HG03520 (cell line): Measurements from ENCODE around the gene KAZN.

Source experiments
- ATAC-seq: cut with Tn5 transposase; IDR thresholded peaks from one replicate; pipeline ENCODE4 v1.9.1; 2021; ENCODE audit warnings: mild to moderate bottlenecking, moderate library complexity; ENCODE audit not compliant: unreplicated experiment

Gene KAZN

DNA sequence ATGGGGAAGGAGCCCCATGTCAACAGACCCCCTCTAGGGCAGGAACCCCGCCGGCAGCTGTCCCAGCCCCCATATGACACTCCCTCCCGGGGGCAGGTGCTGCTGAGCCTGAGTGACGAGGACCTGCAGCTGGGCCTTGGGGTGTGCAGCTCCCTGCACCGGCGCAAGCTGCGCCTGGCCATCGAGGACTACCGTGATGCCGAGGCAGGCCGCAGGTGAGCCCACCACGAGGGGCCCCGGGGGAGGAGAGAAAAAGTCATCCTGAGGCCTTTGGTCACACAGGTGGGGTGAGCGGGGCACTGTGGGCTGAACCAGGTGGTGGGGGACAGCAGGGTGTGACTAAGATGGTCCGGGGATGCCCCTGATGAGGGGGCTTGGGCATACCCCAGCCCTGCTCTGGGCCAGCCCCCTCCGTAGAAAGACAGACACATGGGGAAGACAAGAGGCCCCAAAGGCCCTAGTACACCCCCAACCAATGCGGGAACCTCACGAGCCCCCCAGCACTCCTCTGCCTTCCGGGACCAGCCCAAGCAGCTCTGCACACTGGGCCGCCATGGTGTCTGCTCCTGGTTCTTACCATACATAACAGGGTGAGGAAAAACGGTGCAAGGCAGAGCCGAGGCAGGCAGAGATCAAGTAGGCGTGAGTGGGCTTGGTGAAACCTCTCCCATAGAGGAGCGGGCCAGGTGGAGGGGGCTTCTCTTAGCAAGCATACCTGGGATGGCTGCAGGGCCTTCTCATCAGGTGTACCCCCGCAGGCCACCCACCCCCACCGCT lies 496.4 kb downstream of the KAZN start:
- ATAC-seq: no peak

DNA sequence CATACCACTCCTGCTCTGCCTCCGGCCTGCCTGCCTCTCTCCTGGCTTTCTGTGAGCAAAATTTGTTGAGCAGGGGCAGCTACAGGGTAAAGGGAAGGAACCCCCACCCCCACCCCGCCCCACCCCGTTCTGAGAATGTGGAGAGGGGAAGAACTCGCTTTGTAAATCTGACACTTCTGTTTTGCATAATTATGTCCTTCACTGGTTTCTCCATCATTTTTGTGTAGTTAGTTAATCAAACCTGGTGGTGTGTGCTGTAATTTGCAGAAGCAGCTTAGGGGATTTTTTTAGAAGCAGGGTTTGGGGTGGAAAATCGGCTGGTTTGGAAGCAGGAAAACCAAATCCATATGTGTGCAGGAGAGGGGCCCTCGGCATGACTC lies 497.0 kb downstream of the KAZN start:
- ATAC-seq: no peak

DNA sequence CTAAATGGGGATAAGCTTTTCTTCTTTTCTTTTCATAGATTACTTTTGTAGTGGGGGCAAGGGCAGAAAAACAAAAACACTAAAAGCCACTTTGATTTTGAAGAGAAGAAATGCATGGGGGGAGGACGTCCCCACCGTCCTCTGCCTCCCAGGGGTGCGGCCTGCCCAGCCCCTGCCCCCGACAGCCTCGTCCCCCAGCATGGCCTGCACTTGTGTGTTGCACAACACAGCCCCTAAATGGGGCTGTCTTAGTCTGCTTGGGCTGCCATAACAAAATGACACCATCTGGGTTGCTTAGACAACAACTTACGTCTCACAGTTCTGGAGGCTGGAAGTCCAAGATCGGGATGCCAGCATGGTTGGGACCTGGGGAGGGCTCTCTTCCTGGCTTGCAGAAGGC lies 497.8 kb downstream of the KAZN start:
- ATAC-seq: no peak

DNA sequence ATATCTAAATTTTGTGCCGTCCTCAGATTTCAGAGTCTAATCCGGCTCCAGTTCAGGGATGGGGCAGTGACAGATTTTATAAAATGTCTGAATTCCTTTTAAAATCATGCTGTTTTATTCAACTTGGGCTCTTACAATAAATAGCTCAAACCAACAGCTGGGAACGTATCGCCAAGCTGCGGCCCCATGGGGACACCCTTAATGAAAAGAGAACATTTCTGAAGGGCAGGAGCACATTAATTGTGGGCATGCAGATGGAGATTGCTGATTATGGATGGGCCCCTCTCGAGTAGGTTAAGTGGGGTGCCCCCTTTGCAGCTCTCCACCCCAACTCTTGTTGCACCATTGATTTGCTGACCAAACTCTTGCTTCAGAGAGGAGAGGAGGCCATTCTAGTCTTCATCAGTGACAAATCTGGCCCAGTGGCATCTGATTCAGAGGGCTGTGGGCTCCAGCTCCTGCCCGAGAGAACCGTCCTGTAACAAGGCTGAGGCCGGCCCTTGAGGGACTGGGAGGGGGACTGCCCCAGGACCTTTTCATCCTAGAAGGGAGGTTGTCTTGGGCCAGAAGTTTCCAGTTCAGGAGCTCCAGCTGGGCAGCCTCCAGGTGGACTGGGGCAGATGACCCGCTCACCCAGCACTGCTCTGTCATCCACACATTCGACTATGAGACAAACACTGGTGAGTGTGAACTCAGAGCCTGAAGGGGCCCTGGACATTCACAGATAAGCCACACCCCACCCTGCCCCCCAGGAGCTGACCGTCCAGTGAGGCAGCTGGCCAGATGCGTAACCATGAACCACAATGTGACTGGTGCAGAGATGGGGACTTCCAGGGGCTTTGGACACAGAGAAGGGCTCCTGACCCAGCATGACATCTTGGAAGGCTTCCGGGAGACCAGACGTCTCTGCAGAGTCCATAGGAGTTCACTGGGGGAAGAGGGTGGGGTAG lies 500.0 kb downstream of the KAZN start:
- ATAC-seq: no peak

DNA sequence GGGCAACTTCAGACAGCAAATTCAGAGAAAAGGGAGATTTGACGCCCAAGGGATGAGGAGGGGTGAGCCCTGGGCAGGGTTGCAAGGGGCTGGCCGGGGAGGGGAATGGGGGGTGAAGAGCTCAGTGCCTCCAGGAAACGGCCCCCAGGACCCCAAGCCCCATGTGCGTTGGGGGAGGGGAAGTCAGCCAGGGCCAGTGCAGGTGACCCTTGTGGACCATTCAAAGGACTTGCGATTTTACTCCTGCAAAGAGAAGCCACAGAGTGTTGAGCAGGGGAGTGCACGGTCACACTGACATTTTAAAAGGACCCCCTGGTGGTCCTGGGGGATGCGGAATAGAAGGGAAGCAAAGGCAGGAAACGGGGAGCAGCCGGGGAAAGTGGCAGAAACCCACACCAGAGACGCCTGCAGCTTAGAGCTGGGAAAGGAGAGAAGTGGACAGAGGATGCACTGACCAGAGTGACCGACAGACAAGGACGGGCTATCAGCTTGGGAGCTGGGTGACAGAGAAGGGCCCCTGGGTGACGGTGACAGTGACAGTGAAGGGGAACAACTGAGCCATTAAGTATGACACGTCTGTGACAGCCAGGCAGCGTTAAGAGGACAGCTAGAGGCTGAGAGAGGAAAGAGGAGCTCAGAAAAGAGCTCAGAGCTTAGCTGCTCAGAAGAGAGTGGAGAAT lies 501.1 kb downstream of the KAZN start:
- ATAC-seq: no peak

DNA sequence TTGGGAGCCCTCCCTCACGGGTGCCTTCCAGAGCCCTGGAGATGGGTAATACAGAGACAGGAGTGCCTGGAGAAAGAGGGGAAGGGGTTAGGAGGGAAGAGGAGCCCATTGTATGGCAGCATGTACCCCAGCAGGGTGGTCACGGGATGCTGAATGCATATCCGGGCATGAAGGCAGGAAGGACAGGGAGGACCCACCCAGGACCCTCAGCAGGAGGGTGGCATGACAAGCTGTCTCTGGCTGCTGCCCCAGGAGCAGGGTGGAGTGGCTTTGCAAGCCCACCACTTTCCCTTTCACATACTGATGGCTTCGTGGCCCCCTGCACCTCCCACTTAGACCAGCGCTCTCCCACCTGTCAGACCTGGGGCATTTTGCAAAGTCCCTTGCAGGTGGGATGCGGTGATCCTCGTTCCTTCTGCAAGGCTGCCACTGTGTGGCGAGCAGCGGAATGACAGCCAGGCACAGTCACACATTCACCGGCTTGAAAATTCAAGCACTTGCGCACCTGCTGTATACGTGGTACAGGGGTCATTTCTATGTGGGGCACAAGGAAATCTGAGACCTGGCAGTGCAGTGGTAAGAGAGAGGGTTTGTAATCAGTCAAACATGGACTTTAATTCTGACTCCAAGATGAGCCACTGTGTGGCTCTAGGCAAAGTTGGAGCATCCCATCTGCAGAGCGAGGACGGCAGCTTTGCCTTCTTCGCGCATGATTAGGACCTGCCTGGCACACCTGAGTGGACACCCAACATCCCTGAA lies 501.8 kb downstream of the KAZN start:
- no peak for ATAC-seq

DNA sequence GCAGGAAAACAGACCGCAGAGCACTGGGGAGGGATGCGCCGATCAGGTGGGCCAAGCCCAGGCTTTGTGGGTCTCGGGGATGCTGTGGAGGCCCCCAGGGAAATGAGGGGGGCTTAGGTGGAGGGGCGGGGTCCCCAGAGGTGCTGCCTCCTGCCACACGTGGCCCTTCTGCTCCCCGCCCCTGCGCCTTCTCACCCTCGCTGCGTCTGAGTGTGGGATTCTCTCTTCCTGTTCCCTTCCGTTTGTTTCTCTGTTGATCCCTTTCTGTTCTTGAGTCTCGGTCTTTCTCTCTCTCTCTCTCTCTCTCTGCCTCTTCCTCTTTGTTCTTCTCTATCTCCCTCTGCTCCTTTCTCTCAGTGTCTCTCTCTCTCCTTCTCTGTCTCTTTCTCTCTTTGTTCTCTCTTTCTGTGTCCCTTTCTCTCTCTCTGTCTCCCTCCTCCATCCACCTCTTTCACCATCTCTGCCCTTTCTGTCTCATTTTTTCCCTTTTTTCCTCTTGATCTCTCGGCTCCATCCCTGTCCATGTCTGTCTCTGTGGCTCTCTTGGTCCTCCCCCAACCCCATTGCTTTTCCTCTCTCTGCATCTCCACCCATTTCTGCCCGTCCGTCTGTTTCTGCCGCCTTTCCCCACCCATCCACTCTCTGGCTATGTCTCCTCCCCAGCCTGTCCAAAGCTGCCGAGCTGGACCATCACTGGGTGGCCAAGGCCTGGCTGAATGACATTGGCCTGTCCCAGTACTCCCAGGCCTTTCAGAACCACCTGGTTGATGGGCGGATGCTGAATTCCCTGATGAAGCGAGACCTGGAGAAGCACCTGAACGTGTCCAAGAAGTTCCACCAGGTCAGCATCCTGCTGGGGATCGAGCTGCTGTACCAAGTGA lies 502.6 kb downstream of the KAZN start:
- ATAC-seq: no peak

DNA sequence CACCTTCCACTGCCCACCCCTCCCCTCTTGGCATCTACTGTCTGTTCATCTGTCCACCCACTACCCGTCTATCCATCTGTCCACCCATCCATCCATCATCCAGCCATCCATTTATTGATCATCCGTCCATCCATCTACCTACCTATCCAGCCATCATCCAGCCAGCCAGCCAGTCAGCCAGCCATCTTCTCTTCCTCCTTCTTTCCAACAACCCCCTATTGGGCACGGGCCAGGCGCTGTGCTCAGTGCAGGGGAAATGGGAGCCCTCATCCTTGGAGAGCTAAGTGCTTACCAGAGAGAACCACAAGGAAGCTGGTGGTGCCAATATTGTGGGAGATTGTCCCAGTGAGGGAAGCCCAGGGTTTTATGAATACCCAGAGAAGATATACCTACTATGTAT lies 503.3 kb downstream of the KAZN start:
- ATAC-seq: no peak

DNA sequence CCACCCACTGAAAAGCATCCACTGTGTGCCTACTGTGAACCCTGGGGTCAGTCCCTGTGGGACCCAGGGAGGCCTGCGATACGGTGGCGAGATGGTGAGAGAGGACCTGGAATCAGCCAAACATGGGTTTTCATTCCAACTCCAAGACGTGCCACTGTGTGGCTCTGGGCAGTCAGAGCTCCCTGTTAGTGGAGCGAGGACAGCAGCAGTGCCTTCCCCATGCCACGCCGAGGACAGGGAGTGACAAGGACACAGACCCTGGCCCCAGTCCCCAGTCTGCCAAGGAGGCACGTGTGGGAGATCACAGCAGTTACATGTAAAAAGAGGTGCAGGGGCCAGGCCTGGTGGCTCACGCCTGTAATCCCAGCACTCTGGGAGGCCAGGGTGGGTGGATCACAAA lies 504.2 kb downstream of the KAZN start:
- no peak for ATAC-seq

DNA sequence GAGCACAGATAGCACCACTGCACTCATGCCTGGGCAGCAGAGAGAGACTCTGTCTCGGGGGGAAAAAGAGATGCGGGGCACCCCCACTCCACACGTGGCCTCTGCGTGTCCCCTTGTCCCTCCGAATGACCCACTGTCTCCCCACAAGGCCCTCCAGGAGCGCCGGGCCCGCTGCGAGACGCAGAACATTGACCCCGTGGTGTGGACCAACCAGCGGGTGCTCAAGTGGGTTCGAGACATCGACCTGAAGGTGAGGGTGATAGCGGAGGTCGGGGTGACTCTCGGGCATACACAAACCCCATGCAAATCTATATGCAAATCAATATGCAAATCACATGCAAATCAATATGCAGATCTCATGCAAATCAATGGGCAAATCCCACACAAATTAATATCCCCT lies 504.7 kb downstream of the KAZN start:
- ATAC-seq: no peak

DNA sequence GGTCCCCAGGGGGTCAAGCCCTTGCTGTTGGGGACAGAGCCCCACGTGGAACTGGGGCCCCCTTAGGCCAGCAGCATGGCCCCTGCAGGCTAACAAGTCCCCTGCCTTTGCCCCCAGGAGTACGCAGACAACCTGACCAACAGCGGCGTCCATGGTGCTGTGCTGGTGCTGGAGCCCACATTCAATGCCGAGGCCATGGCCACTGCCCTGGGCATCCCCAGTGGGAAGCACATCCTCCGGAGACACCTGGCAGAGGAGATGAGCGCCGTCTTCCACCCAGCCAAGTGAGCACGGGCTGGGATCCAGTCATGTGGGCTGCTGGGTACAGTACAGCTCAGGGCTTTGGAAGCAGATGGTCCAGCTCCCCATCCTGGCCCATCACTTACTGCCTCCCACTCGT lies 505.4 kb downstream of the KAZN start:
- no peak for ATAC-seq

DNA sequence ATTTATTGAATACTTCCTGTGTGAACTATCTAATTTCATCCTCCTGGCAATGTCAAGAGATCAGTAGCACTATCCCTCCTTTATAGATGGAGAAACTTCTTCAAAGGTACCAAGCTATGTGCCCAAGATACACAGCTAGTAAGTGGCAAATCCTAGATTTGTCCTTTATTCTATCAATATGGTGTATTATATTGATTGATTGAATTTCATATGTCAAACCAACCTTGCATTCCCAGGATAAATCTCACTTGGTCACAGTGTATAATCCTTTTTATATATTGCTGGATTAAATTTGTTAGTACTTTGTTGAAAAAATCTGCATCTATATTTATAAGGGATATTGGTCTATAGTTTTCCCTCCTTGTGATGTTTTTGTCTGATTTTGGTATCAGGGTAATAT lies 506.3 kb downstream of the KAZN start:
- ATAC-seq: no peak

DNA sequence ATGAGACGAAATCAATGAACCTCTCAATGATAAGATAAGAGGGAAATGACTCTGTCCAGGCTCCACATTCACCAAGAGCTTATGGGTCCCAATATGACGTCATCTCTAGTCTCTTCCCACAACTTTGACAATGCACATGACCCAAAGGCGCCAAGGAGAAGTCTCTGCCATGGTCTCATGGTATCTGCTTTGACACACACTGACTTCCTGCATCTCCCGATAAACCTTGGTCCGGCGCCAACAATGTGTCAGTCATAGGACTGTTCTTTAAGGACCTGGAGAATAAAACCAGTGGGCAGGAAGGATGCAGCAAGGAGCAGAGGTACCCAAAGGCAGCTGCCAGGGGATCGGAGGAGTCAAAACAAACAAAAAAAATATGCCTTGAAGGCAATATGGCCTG lies 508.1 kb downstream of the KAZN start:
- ATAC-seq: no peak

DNA sequence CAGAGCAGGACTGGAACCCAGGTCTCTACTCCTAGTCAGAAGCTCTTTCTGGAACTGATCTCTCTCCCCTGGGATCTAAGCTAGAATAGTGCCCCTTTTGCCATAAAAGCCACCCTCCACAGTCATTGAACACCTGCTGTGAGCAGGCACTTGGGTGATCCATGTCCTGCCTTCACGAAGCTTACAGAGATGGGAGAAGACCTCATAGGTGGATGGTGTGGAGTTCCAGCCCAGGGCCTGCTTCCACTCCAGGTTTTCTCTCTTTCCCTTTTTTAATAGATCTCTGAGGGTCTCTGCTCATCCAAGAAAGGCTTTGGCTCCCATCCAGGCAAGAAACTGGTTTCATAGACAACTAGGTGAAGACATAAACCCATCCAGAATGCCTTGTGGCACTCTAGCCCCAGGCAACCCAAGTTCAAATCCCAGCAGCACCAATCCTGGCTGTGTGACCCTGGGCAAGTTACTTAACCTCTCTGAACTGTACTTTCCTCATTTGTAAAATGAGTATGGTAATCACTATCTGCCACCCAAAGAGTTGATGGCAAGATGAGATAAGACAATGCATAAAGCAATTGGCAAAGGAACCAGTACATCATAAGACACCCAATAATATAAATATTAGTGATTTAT lies 508.7 kb downstream of the KAZN start:
- ATAC-seq: no peak

DNA sequence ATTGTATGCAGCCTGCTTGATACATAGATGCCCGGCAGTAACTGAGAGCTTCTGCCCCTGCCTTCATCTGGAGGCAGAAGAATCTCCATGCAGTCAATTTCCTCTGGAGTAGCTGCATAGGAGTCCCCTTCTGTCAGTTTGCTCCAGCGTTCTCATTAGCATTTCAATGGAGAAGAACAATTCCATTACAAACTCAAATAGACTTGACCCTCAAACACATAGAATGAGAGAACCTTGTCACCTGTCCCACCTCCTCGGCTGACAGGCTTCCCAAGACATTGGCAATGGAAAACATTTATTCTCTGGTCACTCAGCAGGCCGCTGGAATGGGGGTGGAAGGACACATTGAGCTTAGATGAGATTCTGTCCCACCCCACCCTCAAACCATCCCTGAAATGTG lies 509.4 kb downstream of the KAZN start:
- ATAC-seq: no peak

DNA sequence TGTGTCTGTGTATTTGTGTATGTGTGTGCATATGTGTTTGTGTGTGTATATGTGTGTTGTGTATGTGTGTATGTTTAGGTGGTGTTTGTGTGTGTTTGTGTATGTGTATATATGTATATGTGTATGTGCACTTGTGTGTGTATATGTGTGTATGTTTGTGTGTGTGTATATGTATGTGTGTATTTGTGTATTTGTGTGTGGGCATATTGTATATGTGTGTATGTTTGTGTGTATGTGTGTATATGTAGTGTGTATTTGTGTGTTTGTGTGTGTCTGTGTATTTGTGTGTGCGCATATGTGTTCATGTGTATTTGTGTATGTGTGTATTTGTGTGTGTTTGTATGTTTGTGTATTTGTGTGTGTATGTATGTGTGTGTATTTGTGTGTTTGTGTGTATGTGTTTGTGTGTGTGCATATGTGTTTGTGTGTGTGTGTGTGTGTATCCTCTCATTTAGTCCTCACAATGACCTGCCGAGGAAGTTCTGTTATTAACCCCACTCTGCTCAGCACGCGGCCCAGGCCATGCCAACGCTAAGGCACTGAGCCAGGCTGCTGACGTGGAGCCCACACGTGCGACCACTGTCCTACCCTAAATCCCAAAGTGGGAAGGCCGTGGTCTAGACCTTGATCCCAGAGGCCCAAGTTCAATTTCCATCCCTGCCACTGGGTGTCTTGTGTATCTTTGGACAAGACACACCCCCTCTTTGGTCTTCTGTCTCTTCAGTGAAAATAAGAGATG lies 511.8 kb downstream of the KAZN start:
- ATAC-seq: no peak

DNA sequence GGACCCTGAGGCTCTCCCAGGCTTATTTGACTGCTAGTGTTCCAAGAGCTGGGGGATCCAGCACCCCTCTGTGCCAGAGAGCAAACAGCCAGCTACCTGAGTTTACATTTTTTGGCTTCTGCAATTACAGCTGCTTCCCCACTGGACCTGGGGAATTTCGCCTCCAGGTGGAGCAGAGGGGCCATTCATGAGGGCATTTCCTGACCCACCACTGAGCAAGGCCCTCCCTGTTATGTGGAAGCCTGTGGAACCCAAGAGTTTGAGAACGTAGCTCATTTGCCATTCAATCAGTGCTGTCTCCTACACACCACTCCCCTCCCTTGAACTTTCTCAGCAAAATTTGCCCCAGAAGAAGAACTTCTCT lies 512.4 kb downstream of the KAZN start:
- no peak for ATAC-seq

DNA sequence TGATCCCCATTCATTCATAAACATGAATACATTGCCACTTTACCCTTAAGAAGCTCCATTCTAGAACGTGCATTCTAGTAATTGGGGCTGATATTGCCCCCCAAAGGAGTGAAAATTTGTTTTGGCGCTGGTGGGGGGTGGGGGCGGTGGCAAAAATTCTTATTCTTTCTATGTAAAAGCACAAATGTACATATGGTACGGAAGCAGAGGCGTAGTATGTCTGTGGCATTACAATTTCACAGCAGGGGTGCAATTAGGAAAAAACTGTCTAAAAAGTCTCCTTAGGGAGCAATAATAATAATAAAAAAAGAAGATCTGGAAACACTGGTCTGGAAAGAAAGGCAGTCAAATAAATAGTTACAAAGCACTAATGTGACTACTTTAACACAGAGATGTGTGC lies 514.7 kb downstream of the KAZN start:
- no peak for ATAC-seq

DNA sequence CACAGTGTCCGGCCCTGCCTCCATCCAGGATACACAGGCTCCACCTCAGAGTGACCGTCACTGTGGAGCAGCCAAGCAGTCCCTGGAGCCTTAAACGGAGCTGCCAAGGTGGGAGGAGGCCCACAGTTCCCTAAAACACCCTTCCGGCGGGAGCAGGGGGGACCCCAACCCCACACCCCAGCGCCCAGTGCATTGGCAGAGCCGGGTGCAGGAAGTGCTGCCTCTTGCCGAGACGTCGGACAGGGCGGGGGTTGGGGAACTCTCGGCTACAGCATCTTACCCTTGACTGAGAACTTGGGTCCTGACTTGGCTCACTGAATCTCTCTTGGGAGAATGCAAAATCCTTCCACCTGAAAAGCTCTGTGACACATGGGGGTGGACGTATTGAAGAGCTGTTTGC lies 516.4 kb downstream of the KAZN start:
- ATAC-seq: no peak
